OCI-LY1 (cell line): Measurements from ENCODE around the gene LITAF.

Source experiments
- CTCF ChIP-seq: fragments of 200-600 bp; sonication (generic), shearing (Covaris generic); IDR thresholded peaks from 2 replicates; pipeline ENCODE4 v1.5.1; 2017; ENCODE audit warnings: mild to moderate bottlenecking, antibody characterized with exemption, low read length, moderate library complexity, mixed read lengths
- EZH2 ChIP-seq: fragments of 200-600 bp; sonication (generic), shearing (Covaris generic); IDR thresholded peaks from 2 replicates; pipeline ENCODE4 v1.8.0; 2017; ENCODE audit warnings: borderline replicate concordance, mixed run types, mild to moderate bottlenecking, antibody characterized with exemption, low read length, moderate library complexity, mixed read lengths

DNA sequence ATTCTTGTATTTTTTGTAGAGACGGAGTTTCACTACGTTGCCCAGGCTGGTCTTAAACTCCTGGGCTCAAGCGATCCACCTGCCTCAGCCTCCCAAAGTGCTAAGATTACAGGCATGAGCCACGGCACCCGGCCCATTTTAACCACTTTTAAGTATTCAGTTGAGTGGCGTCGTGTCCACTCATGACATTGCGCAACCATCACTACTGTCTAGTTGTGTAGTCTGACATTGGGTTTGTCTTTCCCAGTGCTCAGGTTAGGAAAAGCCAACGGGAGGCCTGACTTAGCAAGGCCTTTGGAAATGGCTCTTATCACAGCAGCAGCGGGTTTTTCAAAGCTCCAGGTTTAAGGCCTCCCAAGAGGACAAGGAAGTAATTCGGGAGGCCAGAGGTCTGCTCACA lies 58.7 kb downstream of the LITAF start:
- TF ChIP-seq CTCF (no peak), EZH2 (no peak)
